ENCODE results near the gene KANSL2. TPM values are rescaled to one million over a fixed set of nuclear protein-coding genes. Genes with fewer than 3 reads are reported as not detected.
"Not testable (repeated sequence)": the region's sequence is repeated elsewhere in the genome, so short reads cannot be mapped to it uniquely, and the experiment has no call there.

The KANSL2 gene
- total and polyA plus RNA-seq, 2 donors (not counting 3 experiments of a cell fraction or from before 2014, with no cell fraction given): 30.5 to 35.8 TPM

DNA sequence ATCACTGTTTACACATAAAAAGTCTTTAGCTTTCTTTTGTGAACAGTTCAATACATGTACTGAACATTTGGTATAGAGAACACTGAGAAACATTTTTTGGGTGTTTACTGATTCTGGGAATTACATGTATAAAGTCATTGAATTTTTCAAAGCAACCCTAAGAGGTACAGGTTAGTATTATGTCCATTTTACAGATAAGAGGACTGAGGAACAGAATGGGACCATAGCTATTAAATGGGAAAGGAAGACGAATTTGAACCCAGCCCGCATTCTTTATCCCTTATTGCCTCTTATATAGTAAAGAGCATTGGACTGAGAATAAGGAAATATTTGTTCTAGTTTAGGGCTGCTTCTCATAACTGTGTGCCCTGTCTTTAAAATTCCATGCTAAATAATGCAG is 889 bp upstream of the KANSL2 start:
- Histone ChIP-seq H3K9me1 (replicated peaks; ENCODE audit: control insufficient read depth, extremely low read depth, insufficient read depth, low read length) (no peaks in the 10 kb centered on the region), H3K27me3 (ENCODE audit: control insufficient read depth in 2 of 2, insufficient read depth in 2 of 2, low read length in 2 of 2) (no peaks in the 10 kb centered on the region), H2AFZ (ENCODE audit: low read depth, low read length) (no peak overlapping the region), H3K9ac (replicated peaks; ENCODE audit: extremely low read depth, insufficient read depth, low read length) (no peak overlapping the region), H3K4me1 (ENCODE audit: control insufficient read depth, extremely low read depth, insufficient read depth, low read length) (peaks cover 30% of the 10 kb centered on the region), H4K20me1 (replicated peaks; ENCODE audit: control insufficient read depth, extremely low read depth, insufficient read depth, low read length) (peaks cover 4% of the 10 kb centered on the region), H3K4me2 (ENCODE audit: insufficient read depth, low read length) (peak overlapping the region; percentile 65), H3K27ac (ENCODE audit: insufficient read depth, low read depth, low read length) (no peak overlapping the region), H3K36me3 (ENCODE audit: control insufficient read depth in 2 of 2, extremely low read depth in 1 of 2, insufficient read depth in 2 of 2, low read length in 2 of 2) (peaks cover 4 to 6% of the 10 kb centered on the region in 2 experiments), H3K9me3 (replicated peaks; ENCODE audit: control insufficient read depth, insufficient read depth, low read length) (no peaks in the 10 kb centered on the region), H3K4me3 (replicated peaks in 1 of 3; ENCODE audit: insufficient read depth in 1 of 3, low read depth in 1 of 3, low read length in 3 of 3) (peak overlapping the region; percentile 46 to 60 (median 56)), H3K79me2 (ENCODE audit: control insufficient read depth, insufficient read depth, low read length) (peaks cover 39% of the 10 kb centered on the region)
- ChIA-PET POLR2A (interaction anchor here (0.6 to 1.5 kb wide), 7 partner anchors 8 to 243 kb away, joined by 3 to 8 read pairs (median 4); no protein-coding TSS in a partner anchor), CTCF (interaction anchor here (1.2 to 1.4 kb wide), 3 partner anchors 10 to 27 kb away, joined by 3 to 6 read pairs (median 3); no protein-coding TSS in a partner anchor)
- TF ChIP-seq POLR2AphosphoS5 (IDR thresholded peaks at IDR 0.05; ENCODE audit: insufficient read depth, low read depth, low read length) (no peak), MYC (IDR thresholded peaks at IDR 0.05; ENCODE audit: low read depth, low read length) (no peak), EZH2 (IDR thresholded peaks at IDR 0.05; ENCODE audit: borderline replicate concordance, low read depth, low read length, severe bottlenecking) (no peak), CTCF (IDR thresholded peaks at IDR 0.05; ENCODE audit: extremely low read depth in 1 of 2, insufficient read depth in 1 of 2, low read depth in 1 of 2, low read length in 2 of 2) (no peak), FOS (IDR thresholded peaks at IDR 0.05; ENCODE audit: borderline replicate concordance, insufficient read depth, low read length) (no peak), JUN (IDR thresholded peaks at IDR 0.05; ENCODE audit: borderline replicate concordance, insufficient read depth, insufficient read length, low read depth) (no peak), GATA2 (IDR thresholded peaks at IDR 0.05; ENCODE audit: insufficient read depth, insufficient read length, low read depth, low read length) (no peak), POLR2A (IDR thresholded peaks at IDR 0.05; ENCODE audit: low read depth, low read length) (no peak)
- TF ChIP-seq, protein P1, sequence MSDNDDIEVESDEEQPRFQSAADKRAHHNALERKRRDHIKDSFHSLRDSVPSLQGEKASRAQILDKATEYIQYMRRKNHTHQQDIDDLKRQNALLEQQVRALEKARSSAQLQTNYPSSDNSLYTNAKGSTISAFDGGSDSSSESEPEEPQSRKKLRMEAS (IDR thresholded peaks at IDR 0.05; ENCODE audit: insufficient read depth, insufficient read length): no peak
- no TSS peak for BruUV-seq (replicated peaks)
- DNase-seq (ENCODE audit: low read depth, low spot score) (no peak), FAIRE-seq (no peak)
- intact Hi-C loops (cut with micrococcal nuclease) (loop anchor here (1.0 kb wide), 1 partner anchor 33 kb away; the partner anchor contains the start of gene CCNT1), dilution Hi-C loops (cut with MboI; ENCODE audit: extremely low pct_ligation_motif_present, low sequenced_read_pairs) (no loop called here)

DNA sequence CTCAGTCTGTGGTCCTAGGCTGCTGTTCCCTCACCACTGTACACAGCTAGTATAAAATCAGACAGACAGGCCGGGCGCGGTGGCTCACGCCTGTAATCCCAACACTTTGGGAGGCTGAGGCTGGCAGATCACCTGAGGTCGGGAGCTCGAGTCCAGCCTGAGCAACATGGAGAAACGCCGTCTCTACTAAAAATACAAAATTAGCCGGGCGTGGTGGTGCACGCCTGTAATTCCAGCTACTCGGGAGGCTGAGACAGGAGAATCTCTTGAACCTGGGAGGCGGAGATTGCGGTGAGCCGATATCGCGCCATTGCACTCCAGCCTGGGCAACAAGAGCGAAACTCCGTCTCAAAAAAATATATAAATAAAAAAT is 481 bp upstream of the KANSL2 start:
- Histone ChIP-seq H2AFZ (ENCODE audit: low read depth, low read length) (peak overlapping the region; percentile 98), H3K4me3 (replicated peaks in 1 of 3; ENCODE audit: insufficient read depth in 1 of 3, low read depth in 1 of 3, low read length in 3 of 3) (peak overlapping the region; percentile 46 to 60 (median 56)), H3K4me1 (ENCODE audit: control insufficient read depth, extremely low read depth, insufficient read depth, low read length) (peaks cover 30% of the 10 kb centered on the region), H3K9ac (replicated peaks; ENCODE audit: extremely low read depth, insufficient read depth, low read length) (peak overlapping the region; percentile 32), H3K79me2 (ENCODE audit: control insufficient read depth, insufficient read depth, low read length) (peaks cover 43% of the 10 kb centered on the region), H3K4me2 (ENCODE audit: insufficient read depth, low read length) (peak overlapping the region; percentile 65)
- BruUV-seq (replicated peaks); DNase-seq (ENCODE audit: low read depth, low spot score); dilution Hi-C loops (cut with MboI; ENCODE audit: extremely low pct_ligation_motif_present, low sequenced_read_pairs); H3K36me3 ChIP-seq (ENCODE audit: control insufficient read depth in 2 of 2, extremely low read depth in 1 of 2, insufficient read depth in 2 of 2, low read length in 2 of 2); H3K27me3 ChIP-seq (ENCODE audit: control insufficient read depth in 2 of 2, insufficient read depth in 2 of 2, low read length in 2 of 2); H4K20me1 ChIP-seq (replicated peaks; ENCODE audit: control insufficient read depth, extremely low read depth, insufficient read depth, low read length); H3K27ac ChIP-seq (ENCODE audit: insufficient read depth, low read depth, low read length); H3K9me1 ChIP-seq (replicated peaks; ENCODE audit: control insufficient read depth, extremely low read depth, insufficient read depth, low read length); FAIRE-seq; H3K9me3 ChIP-seq (replicated peaks; ENCODE audit: control insufficient read depth, insufficient read depth, low read length): not testable (repeated sequence)
- ChIA-PET POLR2A (interaction anchor here (0.6 to 1.5 kb wide), 7 partner anchors 9 to 243 kb away, joined by 3 to 8 read pairs (median 4); no protein-coding TSS in a partner anchor), CTCF (interaction anchor here (0.7 to 1.4 kb wide), 4 partner anchors 9 to 132 kb away, joined by 3 to 6 read pairs (median 3); no protein-coding TSS in a partner anchor)
- intact Hi-C loops (cut with micrococcal nuclease): loop anchor here (1.0 kb wide), 1 partner anchor 34 kb away; the partner anchor contains the start of gene CCNT1
